Stimulated activated naive CD8-positive, alpha-beta T cell treated with anti-CD3 and anti-CD28 coated beads, Interleukin-15, Interleukin-2, amounts not matched to agents 100 ng/mL and 50 ng/mL, for 24 hours (primary cell): ENCODE data around the gene LUZP1.

Experiments used
- H3K27ac Mint-ChIP-seq: one replicate; pipeline ENCODE4 v1.8.0; 2021; ENCODE audit warnings: mild to moderate bottlenecking, mixed read lengths
- H3K27me3 Mint-ChIP-seq: one replicate; pipeline ENCODE4 v1.8.0; 2021; ENCODE audit warnings: mixed read lengths
- H3K36me3 Mint-ChIP-seq: one replicate; pipeline ENCODE4 v1.8.0; 2021; ENCODE audit warnings: low read depth, mixed read lengths
- H3K4me1 Mint-ChIP-seq: one replicate; pipeline ENCODE4 v1.8.0; 2021; ENCODE audit warnings: low read depth, mixed read lengths
- H3K4me3 Mint-ChIP-seq: one replicate; pipeline ENCODE4 v1.8.0; 2021; ENCODE audit warnings: mild to moderate bottlenecking, mixed read lengths
- H3K9me3 Mint-ChIP-seq: one replicate; pipeline ENCODE4 v1.8.0; 2021; ENCODE audit warnings: mixed read lengths

Gene LUZP1

DNA sequence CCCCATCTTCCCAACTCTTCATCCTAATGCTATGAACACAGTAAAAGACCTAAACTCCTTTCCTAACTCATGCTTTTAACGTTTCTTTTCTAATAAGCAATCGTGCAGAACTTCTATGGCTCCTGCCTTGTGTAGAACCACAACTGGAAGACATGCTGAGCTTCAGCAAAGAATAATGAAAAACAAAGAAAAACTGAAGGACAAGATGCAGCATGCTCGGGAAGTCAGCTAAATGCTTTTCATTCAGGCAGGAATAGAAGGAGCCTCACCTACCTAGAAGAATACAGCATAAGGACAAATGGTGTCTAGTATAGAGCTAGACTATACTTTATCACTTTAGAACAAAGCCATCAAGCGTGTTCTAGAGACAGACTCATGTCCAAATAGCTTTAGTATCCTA is 45.9 kb downstream of the LUZP1 start:
- Mint-ChIP-seq H3K4me1 (peaks cover 53% of the 10 kb centered on the region), H3K27ac (no peak overlapping the region), H3K36me3 (no peaks in the 10 kb centered on the region), H3K27me3 (no peaks in the 10 kb centered on the region), H3K4me3 (no peak overlapping the region), H3K9me3 (no peaks in the 10 kb centered on the region)

DNA sequence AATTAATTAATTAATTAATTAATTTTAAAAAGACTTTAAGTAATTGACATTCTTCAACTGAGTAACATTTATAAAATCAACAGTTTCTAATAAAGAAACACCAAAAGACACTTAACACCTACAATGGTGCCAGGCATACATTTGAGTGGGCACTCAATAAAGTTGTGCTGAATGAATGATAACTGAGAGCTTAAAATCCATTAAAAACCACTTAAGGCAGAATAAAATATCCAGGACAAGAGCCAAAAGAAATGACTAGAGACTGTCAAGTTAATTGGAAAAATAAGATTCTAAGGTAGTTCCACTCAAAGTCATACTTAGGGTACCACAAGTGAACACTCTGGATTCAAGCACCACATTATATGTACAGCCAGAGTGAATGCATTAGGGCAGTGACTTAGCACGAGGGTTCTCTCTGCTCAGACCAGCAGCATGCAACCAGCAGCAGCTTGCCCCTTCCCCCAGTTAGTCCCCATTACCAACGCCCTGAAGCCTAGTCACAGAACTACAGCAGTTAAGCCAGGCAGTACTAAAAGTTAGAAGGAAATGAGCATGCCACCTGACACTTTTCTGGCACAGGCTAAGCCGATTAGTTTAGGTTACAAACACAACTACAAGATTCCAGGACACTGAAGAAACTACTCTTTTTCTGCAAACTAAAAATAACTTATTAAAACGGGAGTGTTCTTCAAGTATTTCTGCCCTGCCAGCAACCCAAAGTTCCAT is 46.5 kb downstream of the LUZP1 start:
- H3K9me3 Mint-ChIP-seq = no peaks in the 10 kb centered on the region
- H3K4me3 Mint-ChIP-seq = no peak overlapping the region
- peaks cover 57% of the 10 kb centered on the region for H3K4me1 Mint-ChIP-seq
- H3K27me3 Mint-ChIP-seq = no peaks in the 10 kb centered on the region
- H3K27ac Mint-ChIP-seq = no peak overlapping the region
- no peaks in the 10 kb centered on the region for H3K36me3 Mint-ChIP-seq

DNA sequence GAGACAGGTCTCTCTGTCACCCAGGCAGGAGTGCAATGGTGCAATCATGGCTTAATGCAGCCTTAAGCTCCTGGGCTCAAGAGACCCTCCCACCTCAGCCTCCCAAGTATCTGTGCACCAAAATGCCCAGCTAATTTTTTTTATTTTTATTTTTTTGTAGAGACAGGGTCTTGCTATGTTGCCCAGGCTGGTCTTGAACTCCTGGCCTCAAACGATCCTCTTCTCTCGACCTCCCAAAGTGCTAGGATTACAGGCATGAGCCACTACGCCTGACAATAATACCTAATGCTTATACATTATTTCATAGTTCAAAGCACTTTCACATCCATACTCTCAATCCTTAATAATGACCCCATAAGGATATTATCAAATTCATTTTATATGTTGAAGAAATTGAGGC is 48.3 kb downstream of the LUZP1 start:
- Mint-ChIP-seq H3K4me1 (peaks cover 67% of the 10 kb centered on the region), H3K9me3 (no peaks in the 10 kb centered on the region), H3K27ac (no peak overlapping the region), H3K36me3 (no peaks in the 10 kb centered on the region), H3K4me3 (no peak overlapping the region), H3K27me3 (no peaks in the 10 kb centered on the region)

DNA sequence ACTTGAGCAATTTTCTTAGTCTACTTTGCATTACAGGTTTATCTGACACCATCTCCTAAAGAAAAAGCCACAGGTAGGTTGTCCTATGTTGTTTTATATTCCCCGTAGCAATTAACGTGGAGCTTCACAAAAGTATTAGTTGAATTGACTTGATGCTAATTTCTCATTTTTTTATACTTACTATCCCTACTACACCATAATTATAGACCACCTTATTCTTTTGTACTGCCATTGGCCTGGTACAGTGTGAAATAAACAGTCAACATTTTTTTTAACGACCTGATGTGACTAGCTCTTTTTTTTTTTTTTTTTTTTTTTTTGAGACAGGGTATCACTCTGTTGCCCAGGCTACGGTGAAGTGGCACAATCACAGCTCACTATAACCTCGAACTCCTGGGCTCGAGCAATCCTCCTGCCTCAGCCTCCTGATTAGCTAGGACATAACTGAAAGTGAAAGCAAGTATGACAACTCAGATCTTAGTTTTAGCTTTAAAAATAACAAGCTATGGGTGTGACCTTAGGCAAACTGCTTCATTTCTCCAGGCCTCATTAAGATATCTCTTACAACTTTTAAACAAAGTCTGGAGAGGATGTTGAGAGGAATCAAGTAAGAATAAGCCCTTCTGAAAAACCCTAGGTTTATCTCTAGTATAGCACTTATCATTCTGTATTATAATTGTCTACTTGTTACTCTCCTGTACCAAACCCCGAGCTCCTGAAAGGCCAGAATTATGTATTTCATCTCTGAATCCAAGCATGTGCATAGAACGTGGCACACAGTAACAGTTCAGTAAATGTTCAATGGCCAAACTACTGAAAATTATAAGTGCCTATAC is 49.5 kb downstream of the LUZP1 start:
- Mint-ChIP-seq H3K4me3 (peak overlapping the region; percentile 43), H3K9me3 (no peaks in the 10 kb centered on the region), H3K36me3 (no peaks in the 10 kb centered on the region), H3K27ac (peak overlapping the region; percentile 52), H3K27me3 (no peaks in the 10 kb centered on the region), H3K4me1 (peaks cover 67% of the 10 kb centered on the region)

DNA sequence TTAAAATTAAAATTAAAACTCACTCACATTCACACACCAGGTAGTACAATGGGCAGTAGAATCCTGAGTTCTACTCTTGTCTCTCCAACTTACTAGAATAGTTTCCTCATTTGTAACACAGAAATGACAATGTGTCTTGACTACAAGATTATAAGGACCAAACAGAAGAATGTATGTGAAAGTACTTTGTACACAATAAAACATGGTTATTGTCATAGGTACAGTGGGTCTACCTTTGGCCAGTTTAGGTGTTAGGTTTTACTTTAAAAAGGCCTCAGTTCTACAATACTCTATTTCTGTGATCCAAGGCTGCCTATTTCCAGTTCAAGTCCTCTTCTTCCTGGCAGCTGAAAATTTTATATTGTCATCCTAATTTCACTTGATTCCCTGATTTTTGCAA is 50.2 kb downstream of the LUZP1 start:
- Mint-ChIP-seq H3K4me1 (peaks cover 67% of the 10 kb centered on the region), H3K27me3 (no peaks in the 10 kb centered on the region), H3K4me3 (no peak overlapping the region), H3K27ac (peak overlapping the region; percentile 52), H3K9me3 (no peaks in the 10 kb centered on the region), H3K36me3 (no peaks in the 10 kb centered on the region)

DNA sequence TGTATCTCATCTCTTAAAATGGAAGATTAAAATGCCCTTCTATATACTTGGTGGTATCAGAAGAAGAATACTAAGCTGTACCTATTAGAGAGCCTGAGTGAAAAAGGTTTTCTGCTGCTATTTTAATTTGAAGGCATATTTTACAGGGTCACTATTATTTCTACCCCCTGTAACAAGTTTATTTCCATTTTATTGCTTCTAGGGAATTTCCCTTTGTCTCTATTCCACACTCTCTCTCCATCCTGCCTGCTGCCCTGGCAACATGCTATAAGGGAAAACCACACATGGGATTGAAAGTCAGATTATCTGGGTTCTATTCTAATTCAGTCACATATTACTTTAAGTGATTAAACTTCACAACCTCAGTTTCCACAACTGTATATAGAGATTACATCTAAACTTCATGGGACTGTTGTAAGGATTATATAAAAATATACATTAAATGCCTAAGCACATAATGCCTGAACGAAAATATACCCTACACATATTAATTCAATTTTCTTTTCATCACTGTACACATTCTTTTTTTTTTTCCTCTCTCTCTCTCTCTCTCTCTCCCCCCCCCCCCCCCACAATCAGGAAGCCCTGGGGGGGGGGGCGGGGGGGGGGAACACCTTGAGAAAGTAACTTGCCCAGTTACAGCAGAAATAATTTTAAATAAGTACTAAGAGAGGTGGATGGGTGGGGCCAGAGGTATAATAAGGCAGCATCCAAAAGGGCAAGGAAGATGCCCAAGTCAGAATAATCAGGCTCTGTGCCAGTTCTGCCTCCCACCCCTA is 51.5 kb downstream of the LUZP1 start:
- Mint-ChIP-seq H3K4me3 (no peak overlapping the region), H3K36me3 (no peaks in the 10 kb centered on the region), H3K9me3 (no peaks in the 10 kb centered on the region), H3K27me3 (no peaks in the 10 kb centered on the region), H3K27ac (no peak overlapping the region), H3K4me1 (peaks cover 76% of the 10 kb centered on the region)

DNA sequence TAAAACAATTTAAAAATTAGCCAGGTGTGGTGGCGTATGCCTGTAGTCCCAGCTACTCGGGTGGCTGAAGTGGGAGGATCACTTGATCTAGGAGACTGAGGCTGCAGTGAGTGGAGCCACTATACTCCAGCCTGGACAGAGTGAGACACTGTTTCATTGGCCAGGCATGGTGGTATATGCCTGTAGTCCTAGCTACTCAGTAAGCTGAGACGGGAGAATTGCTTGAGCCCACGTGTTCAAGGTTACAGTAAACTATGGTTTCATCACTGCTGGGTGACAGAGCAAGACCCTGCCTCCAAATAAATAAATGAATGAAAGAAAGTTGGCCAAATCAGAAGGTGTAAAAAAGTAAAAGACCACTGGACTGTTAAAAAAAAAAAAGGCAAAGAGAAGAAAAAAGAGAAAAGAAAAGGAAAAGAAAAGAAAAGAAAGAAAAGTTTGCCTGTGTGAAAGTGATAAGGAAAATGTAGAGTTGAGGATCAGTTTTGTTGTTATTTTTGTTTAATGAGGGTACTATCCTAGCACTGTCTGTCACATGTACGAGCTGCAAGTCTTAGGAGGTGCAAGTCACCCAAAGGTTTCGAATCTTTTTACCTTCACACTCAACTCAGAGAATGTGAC is 52.3 kb downstream of the LUZP1 start:
- Mint-ChIP-seq H3K4me1 (peaks cover 84% of the 10 kb centered on the region), H3K9me3 (no peaks in the 10 kb centered on the region), H3K27me3 (no peaks in the 10 kb centered on the region), H3K27ac (no peak overlapping the region), H3K4me3 (no peak overlapping the region), H3K36me3 (no peaks in the 10 kb centered on the region)

DNA sequence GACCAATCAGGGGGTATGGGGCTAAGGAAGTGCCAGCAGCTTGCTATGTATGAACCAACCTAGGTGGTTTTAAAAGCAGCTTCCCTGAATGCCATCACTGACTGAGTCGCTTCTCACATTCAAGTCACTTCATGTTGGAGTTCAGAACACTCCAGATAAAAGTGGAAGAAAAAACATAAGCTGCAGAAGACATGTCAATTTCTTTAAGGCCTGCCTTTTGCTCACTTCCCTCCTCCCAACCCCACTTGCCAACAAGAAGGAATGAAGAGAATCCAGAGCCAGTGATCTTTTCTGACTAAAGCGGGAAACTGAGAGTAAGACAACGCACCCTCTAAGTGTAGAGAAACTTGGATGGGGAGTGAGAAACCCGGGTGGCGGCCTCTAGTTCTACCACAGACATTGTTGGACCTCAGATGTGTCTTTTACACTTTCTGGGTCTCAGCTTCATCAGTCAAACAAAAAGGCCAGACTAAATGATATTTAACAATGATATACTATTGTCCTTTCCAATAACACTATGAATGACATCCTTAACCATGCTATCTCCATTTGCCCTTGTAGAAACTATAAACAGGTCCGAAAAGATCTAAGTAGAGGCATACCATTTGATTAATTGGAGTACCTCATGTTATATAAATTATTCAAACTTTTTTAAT is 54.1 kb downstream of the LUZP1 start:
- H3K4me1 Mint-ChIP-seq = peaks cover 88% of the 10 kb centered on the region
- H3K36me3 Mint-ChIP-seq = no peaks in the 10 kb centered on the region
- no peaks in the 10 kb centered on the region for H3K9me3 Mint-ChIP-seq
- no peak overlapping the region for H3K4me3 Mint-ChIP-seq
- H3K27me3 Mint-ChIP-seq = no peaks in the 10 kb centered on the region
- H3K27ac Mint-ChIP-seq = no peak overlapping the region

DNA sequence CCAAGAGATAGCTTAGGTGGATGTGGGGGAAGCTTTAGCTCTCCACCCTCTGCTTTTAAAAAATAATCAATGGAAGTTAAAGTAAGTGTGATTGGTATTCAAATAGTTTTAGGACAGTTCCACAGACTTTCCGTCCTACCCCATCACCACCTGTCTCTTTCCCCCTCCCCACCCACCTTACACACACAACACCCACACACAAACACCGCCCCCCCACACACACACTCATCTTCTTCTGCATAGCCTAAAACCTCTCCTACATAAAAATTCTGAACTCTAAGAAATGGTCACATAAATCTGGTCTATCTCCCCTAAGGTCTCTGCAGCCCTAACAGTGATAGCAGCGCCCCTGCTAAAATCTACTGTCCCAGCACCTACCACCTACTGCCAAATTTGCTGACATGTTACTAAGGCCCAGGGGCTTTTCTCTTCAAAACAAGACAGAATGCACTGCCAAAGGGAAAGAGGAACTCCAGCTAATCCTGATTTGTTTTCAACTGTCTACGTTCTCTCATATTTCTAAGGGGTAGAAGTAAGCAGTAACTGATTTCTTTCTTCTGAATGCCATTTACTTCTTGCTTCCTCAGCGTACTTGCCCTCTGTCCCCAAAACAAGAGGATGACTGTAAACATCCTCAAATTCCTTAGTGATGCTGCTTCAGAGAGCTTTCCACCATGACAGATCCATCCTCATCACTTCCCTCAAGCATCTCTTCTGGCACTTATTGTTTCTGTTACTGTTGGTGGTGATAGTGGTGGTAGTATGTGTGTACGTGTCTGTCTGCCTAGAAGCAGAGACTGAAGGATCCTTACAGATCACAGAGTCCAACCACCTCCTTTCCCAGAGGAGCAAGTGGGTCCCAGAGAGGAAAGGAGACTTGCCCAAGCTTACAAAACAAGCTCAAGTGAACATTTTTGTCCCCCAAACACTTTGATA is 56.8 kb downstream of the LUZP1 start:
- H3K4me1 Mint-ChIP-seq = peaks cover 80% of the 10 kb centered on the region
- H3K27me3 Mint-ChIP-seq = no peaks in the 10 kb centered on the region
- H3K4me3 Mint-ChIP-seq = no peak overlapping the region
- no peaks in the 10 kb centered on the region for H3K9me3 Mint-ChIP-seq
- peaks cover 14% of the 10 kb centered on the region for H3K36me3 Mint-ChIP-seq
- H3K27ac Mint-ChIP-seq = peak overlapping the region; percentile 2

DNA sequence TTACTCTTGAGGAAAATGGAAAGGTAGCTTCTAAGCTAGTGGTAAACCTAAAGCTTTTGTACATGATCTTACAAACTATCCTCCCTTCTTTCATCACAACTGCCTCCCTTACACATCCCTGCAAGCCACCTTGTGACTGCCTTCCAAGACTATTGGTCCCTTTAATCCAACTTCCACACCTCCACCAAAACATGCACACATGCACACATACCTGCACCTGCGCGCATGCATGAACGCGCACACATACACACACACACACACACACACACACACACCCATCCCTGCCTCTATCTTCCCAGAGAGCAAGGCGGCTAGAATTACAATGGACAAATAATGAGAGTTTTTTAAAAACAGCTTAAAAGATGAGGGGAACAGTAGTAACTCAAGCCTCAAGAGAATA is 58.3 kb downstream of the LUZP1 start:
- Mint-ChIP-seq H3K27me3 (no peaks in the 10 kb centered on the region), H3K36me3 (peaks cover 17% of the 10 kb centered on the region), H3K27ac (peak overlapping the region; percentile 17), H3K4me1 (peaks cover 66% of the 10 kb centered on the region), H3K4me3 (no peak overlapping the region), H3K9me3 (no peaks in the 10 kb centered on the region)

DNA sequence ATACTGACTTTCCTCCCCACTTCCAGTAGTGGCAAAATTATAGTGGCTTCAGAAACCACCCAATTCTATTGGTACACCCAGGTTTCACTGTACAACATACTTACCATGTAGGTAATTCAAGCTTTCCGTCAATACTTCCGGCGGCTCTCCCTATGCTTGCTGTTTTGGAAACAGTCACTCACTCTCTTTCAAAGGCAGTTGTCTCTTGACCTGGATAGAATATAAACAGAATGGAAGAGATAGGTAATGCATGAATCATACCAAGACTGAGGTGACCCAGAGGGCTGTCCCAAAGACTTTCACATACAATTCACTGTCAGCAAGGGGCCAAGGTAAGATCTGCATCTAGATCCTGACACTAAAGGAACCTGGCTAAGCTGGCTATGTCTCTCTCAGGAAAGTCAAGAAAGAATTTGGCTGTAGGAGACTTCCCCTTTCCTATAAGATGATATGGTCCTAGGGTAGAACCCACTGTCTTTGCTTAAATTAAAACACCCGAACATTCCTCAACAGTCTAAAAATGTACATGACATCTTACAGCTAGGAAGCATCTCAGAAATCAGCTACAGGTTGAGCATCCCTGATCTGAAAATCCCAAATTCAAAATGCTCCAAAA is 59.6 kb downstream of the LUZP1 start:
- Mint-ChIP-seq H3K36me3 (peaks cover 17% of the 10 kb centered on the region), H3K4me1 (peaks cover 56% of the 10 kb centered on the region), H3K27ac (peak overlapping the region; percentile 46), H3K4me3 (no peak overlapping the region), H3K27me3 (no peaks in the 10 kb centered on the region), H3K9me3 (no peaks in the 10 kb centered on the region)

DNA sequence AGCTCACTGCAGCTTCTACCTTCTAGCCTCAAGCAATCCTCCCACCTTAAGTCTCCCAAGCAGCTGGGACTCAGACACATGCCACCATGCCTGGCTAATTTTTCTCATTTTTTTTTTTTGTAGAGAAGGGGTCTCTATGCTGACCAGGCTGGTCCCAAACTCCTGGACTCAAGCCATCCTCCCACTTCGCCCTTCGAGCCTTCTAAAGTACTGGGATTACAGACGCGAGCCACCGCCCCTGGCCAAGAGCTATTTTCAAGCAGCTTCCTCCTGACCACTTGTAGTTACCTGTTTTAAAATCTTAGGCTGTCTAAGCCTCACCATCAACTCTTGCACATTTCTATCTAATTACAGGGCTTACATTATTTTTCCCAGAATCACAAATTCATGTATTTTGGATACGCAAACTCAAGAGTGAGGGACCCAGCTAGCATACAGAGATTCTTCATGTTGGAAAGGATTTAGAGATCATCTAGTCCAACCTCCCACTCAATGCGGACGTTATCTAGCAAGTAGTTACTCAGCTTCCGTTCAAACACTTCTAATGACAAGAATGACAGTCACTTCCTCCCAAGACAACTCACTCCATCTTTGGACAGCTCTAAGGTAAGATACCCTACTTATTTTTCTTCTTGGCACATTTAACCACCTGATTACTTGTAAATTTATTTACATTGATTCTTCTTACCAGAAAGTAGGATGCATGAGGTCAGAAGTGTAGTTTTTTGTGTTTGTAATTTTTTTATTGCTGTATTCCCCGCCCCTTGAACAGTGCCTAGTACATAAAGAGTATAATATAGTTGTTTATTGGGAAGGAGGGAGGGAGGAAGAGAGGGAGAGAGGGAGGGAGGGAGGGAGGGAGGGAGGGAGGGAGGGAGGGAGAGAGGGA is 65.4 kb downstream of the LUZP1 start:
- Mint-ChIP-seq H3K4me1 (peaks cover 51% of the 10 kb centered on the region), H3K9me3 (no peaks in the 10 kb centered on the region), H3K27ac (peak overlapping the region; percentile 87), H3K27me3 (no peaks in the 10 kb centered on the region), H3K36me3 (peaks cover 11% of the 10 kb centered on the region), H3K4me3 (peak overlapping the region; percentile 71)
